Measurements from ENCODE around the gene GGA1.

Gene GGA1

GRCh38 chr22:37608477-37609239, at the start of gene GGA1:
Gene GGA1, plus strand, starts transcription at chr22:37608834. Its CDS starts 27 bp downstream, at chr22:37608861.
- DNase-seq, result peak; percentile 79

DNA sequence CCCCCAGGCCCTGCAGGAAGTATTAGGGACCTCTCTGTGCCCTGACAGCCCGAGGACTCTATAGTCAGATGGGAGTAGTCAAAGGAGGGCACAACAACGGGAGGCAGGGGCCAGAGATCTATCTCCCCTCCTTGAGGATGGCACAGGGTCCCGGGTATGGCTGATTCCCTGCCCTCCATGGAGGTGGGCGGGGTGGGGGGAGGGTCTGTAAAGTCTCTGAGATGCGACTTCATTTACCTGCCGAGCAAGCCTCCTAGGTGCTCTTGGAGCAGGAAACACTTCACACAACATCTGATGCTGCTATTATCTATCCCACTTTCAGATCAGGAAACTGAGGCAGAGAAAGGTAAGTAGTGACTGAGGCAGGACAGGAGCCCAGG, 49.1 kb upstream of the GGA1 start:
- no peak for DNase-seq

GRCh38 chr22:37559901-37560607, 48.6 kb upstream of the GGA1 start, which contains the start of gene CDC42EP1:
Gene CDC42EP1, plus strand, starts transcription at chr22:37560480. Its CDS starts 5,870 bp downstream, at chr22:37566350.
- no peak for DNase-seq

DNA sequence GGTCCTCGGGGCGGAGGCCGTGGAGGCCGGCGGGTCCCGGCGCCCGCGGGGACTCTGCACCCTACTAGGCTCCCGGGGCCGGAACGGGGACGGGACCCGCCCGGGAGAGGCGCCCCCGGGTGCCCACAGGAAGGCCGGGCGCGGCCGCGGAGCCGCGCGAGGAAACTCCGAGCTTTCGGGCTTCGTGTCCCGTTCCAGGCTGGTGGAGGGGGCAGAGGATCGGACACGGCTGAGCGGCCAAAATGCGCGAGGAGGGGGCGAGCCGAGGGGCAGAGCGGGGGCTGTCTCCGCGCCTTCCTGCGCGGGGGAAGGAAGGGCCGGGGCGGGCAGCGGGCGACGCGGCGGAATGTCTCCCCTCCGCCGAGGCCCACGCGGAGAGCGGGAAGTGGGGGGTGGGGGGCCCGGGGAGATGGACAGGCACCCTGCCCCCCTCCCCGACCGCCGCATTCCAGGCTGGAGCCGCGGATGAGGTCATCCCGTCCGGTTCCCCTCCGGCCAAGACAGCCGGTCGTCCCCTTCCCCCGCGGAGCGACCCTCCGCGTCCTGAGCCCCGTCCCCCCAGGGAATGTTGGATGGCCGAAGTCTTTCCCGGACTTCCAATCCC, 47.9 kb upstream of the GGA1 start:
- DNase-seq, result no peak

GRCh38 chr22:37561212-37562048, 47.2 kb upstream of the GGA1 start:
- no peak for DNase-seq

DNA sequence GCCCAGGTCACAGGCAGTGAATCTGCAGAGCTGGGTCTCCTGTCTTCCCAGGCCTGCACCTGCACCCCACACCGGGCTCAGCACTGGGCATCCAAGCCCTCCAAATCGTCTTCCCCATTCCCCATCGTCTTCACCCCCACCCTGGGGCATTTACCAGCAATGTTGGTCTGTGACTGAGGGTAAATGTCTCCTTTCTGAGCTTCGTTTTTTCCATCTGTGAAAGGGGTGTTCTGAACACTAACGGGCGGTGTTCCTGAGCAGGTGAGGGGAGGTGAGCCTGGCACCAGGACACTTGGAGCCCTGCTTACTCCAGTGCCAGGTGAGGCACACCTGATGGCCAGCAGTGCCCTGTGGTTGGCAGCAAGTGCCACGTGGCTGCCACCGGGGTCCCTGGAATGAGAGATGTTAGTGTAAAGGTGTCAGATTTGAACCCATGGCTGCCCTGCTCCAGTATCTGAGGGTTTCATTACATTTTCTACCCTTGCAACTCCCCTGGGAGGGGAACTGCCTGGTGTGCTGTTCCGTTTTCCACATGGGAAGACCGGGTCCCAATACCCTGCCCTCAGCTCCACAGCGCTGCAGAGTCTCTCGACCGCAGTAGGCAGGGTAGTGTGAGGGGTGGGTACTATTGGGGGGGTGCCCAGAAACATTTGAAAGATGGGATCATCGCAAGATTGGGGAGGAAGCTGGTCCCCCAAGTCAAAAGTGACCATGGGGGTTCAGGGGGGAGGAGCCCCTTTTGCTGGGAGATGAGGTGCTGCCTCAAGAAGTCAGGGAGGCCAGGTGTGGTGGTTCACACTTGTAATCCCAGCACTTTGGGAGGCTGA, 46.4 kb upstream of the GGA1 start:
- no peak for DNase-seq

- DNase-seq, result no peak
Measured at GRCh38 chr22:37563153-37564081, 45.2 kb upstream of the GGA1 start.

DNA sequence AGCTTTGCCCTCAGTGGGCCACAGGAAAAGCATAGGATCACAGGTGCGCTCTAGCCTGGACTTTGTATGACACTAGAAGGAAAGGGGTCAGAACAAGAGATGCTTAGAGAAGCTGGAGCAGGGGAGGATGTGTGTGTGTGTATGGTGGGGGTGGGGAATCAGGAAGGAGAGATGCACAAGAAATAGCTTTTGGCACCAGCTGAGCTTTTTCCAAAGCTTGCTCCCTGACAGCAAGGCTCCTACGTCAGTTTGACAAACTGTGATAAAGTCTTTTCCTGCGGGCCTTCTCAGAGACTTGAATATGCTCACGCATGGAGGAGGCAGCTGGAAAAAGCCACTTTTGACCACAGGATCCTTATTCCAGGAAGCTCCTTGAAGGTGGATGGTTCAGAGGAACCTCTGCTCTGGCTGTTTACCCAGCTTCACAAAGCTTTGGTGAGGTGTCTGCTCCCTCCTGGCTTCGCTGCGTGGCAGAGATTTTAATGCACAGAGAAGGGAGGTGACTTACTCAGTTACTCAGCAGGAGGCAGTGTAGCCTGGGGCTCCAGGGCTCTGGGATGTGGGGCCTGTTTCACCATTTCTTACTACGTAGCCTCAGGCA, 44.4 kb upstream of the GGA1 start:
- no peak for DNase-seq

DNA sequence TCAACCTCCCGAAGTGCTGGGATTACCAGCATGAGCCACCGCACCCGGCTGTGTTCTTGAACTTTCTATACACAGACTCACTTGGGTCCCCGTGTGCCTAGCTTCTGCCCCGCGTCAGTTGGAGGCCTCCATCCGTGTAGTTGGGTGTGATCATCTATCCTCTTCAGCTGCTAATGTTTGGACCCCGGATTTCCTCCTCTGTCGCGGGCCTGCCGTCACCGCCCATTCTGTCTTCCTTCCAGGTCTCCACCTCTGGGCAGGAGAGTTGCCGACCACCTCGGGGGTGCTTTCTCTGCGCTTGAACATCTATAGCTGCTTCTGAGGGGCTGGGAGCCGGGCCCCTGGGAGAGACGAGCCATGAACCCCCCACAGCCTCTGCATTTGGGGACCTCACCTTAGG, 42.8 kb upstream of the GGA1 start:
- no peak for DNase-seq

- DNase-seq, result no peak
Measured at GRCh38 chr22:37566329-37566837, 42.3 kb upstream of the GGA1 start.

DNA sequence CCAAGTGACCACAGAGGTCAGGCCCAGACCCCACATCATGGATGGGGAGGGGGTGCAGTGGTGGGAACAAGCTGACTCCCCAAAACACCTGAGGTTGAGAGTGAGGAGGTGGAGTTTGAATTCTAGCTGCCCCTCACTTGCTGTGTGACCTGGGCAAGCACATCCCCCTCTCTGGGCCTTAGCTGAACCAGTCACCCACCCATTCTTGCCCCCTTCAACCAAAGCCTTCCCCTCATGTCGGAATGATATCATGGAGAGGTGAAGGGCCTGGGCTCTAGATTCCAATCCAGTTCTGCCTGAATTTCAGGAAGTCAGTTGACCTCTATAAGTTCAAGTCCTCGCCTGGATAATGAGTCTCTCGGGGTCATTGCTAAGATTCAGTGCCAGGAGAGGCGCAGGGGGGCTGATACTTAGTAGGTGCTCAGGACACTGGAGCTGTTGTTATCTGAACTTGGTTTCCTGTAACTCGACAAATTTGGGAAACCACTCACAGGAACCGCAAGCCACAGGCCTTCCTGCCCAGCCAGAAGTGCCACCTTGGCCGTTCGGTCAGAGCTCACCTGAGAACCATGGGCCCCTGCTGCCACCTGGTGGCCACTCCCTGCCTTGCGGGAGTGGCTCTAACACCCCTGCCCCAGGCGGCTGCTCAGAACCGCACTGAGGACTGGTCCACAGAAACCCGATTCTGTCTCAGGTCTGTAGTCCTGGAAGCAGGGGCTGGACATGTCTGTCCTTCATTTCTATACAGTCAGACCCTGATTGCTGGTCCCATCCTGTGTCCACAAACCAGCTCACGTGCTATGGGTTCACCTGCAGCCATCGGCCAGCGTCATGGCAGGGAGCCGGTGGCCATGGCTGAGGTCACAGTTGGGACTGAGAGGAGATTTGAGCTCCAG, 41.5 kb upstream of the GGA1 start:
- DNase-seq, result no peak

DNA sequence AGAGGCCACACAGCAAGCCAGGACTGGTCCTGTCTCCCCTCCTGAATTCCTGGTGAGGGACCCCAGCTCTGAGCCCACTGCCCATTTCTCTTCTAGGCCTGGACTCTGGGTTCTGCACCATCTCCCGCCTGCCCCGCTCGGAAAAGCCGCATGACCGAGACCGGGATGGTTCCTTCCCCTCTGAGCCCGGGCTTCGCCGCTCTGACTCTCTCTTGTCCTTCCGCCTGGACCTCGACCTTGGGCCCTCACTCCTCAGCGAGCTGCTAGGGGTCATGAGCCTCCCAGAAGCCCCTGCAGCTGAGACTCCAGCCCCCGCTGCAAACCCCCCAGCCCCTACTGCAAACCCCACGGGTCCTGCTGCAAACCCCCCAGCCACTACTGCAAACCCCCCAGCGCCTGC, 40.6 kb upstream of the GGA1 start:
- DNase-seq, result no peak

- DNase-seq, result no peak
Measured at GRCh38 chr22:37568448-37569008, 40.1 kb upstream of the GGA1 start.

- DNase-seq, result no peak
Measured at GRCh38 chr22:37569009-37569920, 39.4 kb upstream of the GGA1 start.

DNA sequence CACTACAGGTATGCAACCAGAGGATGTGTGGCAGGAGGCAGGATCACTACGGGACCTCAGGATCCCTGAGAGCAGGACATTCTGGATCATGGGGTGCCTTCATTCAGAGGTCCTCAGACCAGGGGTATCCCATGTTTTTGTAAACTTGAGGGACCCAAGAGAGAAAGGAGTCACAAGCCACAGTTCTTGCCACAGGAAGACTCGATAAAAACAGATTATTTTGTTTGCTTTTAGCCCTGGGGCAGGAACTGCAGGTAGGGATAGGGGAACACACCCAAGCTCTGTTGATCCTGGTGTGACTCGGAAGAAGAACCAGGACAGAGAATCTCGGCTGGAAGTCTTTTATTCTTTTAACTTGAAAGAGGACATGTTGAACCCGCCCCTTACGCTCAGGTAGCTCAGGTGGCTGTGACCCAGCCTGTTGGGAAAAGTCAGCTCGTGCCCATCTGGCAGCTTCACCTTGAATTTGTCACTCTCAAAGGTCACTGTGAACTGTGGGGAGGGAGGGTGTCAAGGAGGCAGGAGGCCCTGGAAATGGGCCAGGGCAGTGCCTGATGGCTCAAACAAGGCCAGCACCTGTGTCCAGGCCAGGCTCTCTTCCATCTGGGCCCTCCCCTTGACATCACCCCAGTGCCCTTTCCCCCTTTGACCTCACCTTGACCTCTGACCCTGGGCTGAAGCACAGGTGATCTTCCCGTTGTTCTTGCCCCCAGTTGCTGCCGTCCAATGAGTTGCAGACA, 38.5 kb upstream of the GGA1 start:
- no peak for DNase-seq

DNA sequence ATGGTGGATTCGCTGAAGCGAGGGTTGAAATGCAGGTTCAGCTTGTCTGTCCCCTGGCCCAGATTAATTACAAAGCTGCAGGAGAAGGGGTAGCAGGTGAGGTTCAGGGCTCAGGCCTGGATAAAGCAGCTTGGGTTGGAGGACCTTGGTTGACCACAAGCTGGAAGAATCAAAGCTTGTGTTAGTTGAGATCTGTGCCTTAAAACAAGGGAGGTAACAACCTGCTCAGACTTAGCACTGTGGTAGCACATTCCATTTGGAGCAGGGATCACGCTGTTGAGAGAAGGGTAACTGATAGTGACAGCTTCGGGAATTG, 38.0 kb upstream of the GGA1 start:
- no peak for DNase-seq

Data from cortex of kidney (tissue), 1 donor.